Fibroblast of pulmonary artery (primary cell): Measurements from ENCODE around the gene LMNTD2.

Experiments
- DNase-seq: peaks from one replicate; pipeline ENCODE4 v3.0.0-alpha.2; 2010; ENCODE audit warnings: low read depth
- H3K4me3 ChIP-seq: replicated peaks from 2 replicates; pipeline ENCODE4 v1.5.1; 2011; ENCODE audit warnings: low read depth, mild to moderate bottlenecking, control low read depth, low read length, moderate library complexity
- CTCF ChIP-seq: IDR thresholded peaks from 2 replicates; pipeline ENCODE4 v1.5.1; 2011; ENCODE audit warnings: mild to moderate bottlenecking, control low read depth, low read length, inconsistent platforms; ENCODE audit errors: missing control alignments

Gene LMNTD2

DNA sequence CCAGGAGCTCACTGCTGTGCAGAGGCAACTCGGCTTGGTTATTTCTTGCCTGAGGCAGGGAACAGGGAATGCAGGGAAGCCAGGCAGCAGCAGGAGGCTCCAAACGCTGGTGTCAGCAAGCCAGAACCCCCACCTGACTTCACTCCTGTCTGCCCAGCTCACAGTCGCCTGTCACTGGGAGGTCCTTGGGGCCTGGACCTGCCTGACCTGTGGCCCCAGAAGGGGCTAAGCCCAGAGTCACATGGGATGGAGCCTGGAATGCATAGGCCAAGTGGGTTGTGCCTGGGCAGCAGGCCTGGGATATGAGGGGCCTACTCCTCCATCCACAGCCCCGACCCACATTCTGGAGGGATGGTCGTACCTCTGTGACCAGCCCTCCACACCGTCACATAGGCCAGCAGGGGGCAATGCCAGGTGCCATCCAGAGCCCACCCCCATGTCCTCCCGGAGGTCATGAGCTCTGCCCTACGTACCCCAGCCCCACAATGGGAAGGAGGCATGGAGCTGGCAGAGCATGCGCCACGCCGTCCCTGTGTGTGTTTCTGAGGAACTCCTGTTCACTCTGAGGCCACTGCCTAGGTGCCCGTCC, 5.5 kb upstream of the LMNTD2 start:
- no peak for TF ChIP-seq CTCF
- no peak overlapping the region for H3K4me3 ChIP-seq

GRCh38 chr11:563812-564578, 3.5 kb upstream of the LMNTD2 start:
- no peak for TF ChIP-seq CTCF
- no peak for DNase-seq
- no peak overlapping the region for H3K4me3 ChIP-seq

More for the DNA sequence above, 5.5 kb upstream of the LMNTD2 start:
- no peak for DNase-seq

- H3K4me3 ChIP-seq = no peak overlapping the region
- no peak for TF ChIP-seq CTCF
- no peak for DNase-seq
Observed at GRCh38 chr11:563066-563811, 2.7 kb upstream of the LMNTD2 start.

DNA sequence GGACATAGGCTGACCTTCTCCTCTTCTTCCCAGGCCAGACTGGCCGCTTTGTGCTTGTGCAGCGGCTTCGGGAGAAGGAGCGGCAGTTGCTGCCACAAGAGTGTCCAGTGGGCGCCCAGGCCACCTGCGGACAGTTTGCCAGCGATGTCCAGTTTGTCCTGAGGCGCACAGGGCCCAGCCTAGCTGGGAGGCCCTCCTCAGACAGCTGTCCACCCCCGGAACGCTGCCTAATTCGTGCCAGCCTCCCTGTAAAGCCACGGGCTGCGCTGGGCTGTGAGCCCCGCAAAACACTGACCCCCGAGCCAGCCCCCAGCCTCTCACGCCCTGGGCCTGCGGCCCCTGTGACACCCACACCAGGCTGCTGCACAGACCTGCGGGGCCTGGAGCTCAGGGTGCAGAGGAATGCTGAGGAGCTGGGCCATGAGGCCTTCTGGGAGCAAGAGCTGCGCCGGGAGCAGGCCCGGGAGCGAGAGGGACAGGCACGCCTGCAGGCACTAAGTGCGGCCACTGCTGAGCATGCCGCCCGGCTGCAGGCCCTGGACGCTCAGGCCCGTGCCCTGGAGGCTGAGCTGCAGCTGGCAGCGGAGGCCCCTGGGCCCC, 1.6 kb upstream of the LMNTD2 start:
- DNase-seq = no peak
- no peak overlapping the region for H3K4me3 ChIP-seq
- no peak for TF ChIP-seq CTCF

- DNase-seq = no peak
- H3K4me3 ChIP-seq = peak overlapping the region; percentile 54
- no peak for TF ChIP-seq CTCF
Observed at GRCh38 chr11:561148-562003, 838 bp upstream of the LMNTD2 start.

GRCh38 chr11:559712-560304, 730 bp downstream of the LMNTD2 start:
- peak overlapping the region; percentile 61 for H3K4me3 ChIP-seq
- TF ChIP-seq CTCF = no peak
- DNase-seq = no peak
